Osteocyte (in vitro differentiated cells): ENCODE results near the gene KIFC1. TPM values are rescaled to one million over a fixed set of nuclear protein-coding genes. Genes with fewer than 3 reads are reported as not detected.
A peak's percentile ranks its signal among the peaks of the same experiment; 100 is the strongest.

ENCODE experiments used
- DNase-seq: peaks from one replicate; pipeline ENCODE4 v3.0.0; 2021; ENCODE audit warnings: mixed read lengths; ENCODE audit not compliant: unreplicated experiment; ENCODE audit errors: extremely low spot score
- H3K27ac Mint-ChIP-seq: one replicate; pipeline ENCODE4 v1.8.0; 2021; ENCODE audit warnings: mild to moderate bottlenecking, mixed read lengths; ENCODE audit not compliant: unreplicated experiment
- H3K27me3 Mint-ChIP-seq: one replicate; pipeline ENCODE4 v1.8.0; 2021; ENCODE audit warnings: mixed read lengths; ENCODE audit not compliant: unreplicated experiment
- H3K36me3 Mint-ChIP-seq: one replicate; pipeline ENCODE4 v1.8.0; 2021; ENCODE audit warnings: mixed read lengths; ENCODE audit not compliant: unreplicated experiment
- H3K4me1 Mint-ChIP-seq: one replicate; pipeline ENCODE4 v1.8.0; 2021; ENCODE audit warnings: mixed read lengths; ENCODE audit not compliant: unreplicated experiment
- H3K4me3 Mint-ChIP-seq: one replicate; pipeline ENCODE4 v1.8.0; 2021; ENCODE audit warnings: mild to moderate bottlenecking, moderate library complexity, mixed read lengths; ENCODE audit not compliant: unreplicated experiment
- H3K9me3 Mint-ChIP-seq: one replicate; pipeline ENCODE4 v1.8.0; 2021; ENCODE audit warnings: mixed read lengths; ENCODE audit not compliant: unreplicated experiment
- CTCF ChIP-seq: fragments of 200-600 bp; sonication (generic); IDR thresholded peaks from 2 replicates; pipeline ENCODE4 v1.5.0; 2021; ENCODE audit warnings: antibody characterized with exemption, mild to moderate bottlenecking, moderate library complexity
- total RNA-seq: library from RNA; stranded (reverse); gene quantifications from 2 replicates; pipeline ENCODE4 v1.2.1, GENCODE V29; 2021

The KIFC1 gene
- total RNA-seq, 1 donor from 2014 or later = 10.8 TPM

GRCh38 chr6:33427585-33428223 lies 36.1 kb downstream of the KIFC1 start:
- no peak for DNase-seq
- no peaks in the 10 kb centered on the region for H3K9me3 Mint-ChIP-seq
- no peaks in the 10 kb centered on the region for H3K27me3 Mint-ChIP-seq
- peaks cover 10% of the 10 kb centered on the region for H3K36me3 Mint-ChIP-seq
- H3K4me1 Mint-ChIP-seq = peaks cover 75% of the 10 kb centered on the region
- H3K4me3 Mint-ChIP-seq = peak overlapping the region; percentile 87
- H3K27ac Mint-ChIP-seq = peak overlapping the region; percentile 80
- TF ChIP-seq CTCF = no peak

DNA sequence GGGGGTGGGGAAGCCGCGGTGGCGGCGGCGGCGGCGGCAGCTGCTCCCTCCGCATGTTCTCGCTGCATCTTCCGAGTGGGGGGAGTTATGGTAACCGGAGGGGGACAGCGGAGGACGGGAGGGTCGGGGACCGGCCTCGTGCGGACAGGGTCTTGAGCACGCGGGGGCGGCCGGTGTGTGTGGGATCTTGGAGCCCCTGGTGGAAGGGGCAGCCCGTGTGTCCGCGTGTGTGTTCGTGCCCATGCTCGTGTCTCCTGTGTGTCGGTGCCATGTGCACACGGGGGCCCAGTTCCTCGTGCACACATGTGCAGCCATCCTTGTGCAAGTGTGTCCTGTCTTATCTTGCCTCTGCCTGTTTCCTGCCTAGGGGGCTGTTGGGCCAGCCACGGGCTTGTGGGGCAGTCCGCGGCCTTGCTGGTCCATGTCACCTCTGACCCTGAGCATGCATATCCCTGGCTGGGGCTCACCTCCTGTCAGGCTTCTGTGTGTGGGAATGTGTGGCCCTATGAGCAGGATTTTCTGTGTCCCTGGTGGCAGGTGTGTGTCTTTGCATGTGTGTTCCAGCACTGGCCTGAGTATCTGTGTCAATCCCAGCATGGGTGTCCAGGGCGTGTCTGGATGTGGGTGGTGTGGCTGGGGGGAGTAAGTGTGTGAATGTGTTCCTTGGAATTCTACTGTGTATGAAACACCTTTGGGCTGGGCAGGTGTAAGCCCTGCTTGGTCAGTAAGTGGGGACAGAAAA lies 36.8 kb downstream of the KIFC1 start:
- Mint-ChIP-seq H3K27me3 (no peaks in the 10 kb centered on the region), H3K4me3 (peak overlapping the region; percentile 82), H3K36me3 (peaks cover 13% of the 10 kb centered on the region), H3K27ac (peak overlapping the region; percentile 59), H3K9me3 (no peaks in the 10 kb centered on the region), H3K4me1 (peaks cover 77% of the 10 kb centered on the region)
- no peak for DNase-seq
- TF ChIP-seq CTCF = peak; percentile 34

GRCh38 chr6:33428966-33429749 lies 37.5 kb downstream of the KIFC1 start:
- Mint-ChIP-seq H3K9me3 (no peaks in the 10 kb centered on the region), H3K27me3 (no peaks in the 10 kb centered on the region), H3K27ac (peak overlapping the region; percentile 59), H3K4me1 (peaks cover 77% of the 10 kb centered on the region), H3K4me3 (peak overlapping the region; percentile 82), H3K36me3 (peaks cover 8% of the 10 kb centered on the region)
- DNase-seq = no peak
- TF ChIP-seq CTCF = no peak

GRCh38 chr6:33429750-33430052 lies 38.1 kb downstream of the KIFC1 start:
- no peak for DNase-seq
- no peak overlapping the region for H3K4me3 Mint-ChIP-seq
- no peak for TF ChIP-seq CTCF
- peaks cover 8% of the 10 kb centered on the region for H3K36me3 Mint-ChIP-seq
- H3K27me3 Mint-ChIP-seq = no peaks in the 10 kb centered on the region
- H3K4me1 Mint-ChIP-seq = peaks cover 72% of the 10 kb centered on the region
- peak overlapping the region; percentile 9 for H3K27ac Mint-ChIP-seq
- H3K9me3 Mint-ChIP-seq = no peaks in the 10 kb centered on the region

GRCh38 chr6:33430334-33430733 lies 38.7 kb downstream of the KIFC1 start:
- no peaks in the 10 kb centered on the region for H3K27me3 Mint-ChIP-seq
- H3K27ac Mint-ChIP-seq = no peak overlapping the region
- TF ChIP-seq CTCF = no peak
- H3K36me3 Mint-ChIP-seq = peaks cover 11% of the 10 kb centered on the region
- no peak for DNase-seq
- no peaks in the 10 kb centered on the region for H3K9me3 Mint-ChIP-seq
- H3K4me1 Mint-ChIP-seq = peaks cover 66% of the 10 kb centered on the region
- H3K4me3 Mint-ChIP-seq = no peak overlapping the region
